ENCODE measurements around the gene PSMD14.
"Not testable (repeated sequence)": the region's sequence is repeated elsewhere in the genome, so short reads cannot be mapped to it uniquely, and the experiment has no call there.

PSMD14 gene

DNA sequence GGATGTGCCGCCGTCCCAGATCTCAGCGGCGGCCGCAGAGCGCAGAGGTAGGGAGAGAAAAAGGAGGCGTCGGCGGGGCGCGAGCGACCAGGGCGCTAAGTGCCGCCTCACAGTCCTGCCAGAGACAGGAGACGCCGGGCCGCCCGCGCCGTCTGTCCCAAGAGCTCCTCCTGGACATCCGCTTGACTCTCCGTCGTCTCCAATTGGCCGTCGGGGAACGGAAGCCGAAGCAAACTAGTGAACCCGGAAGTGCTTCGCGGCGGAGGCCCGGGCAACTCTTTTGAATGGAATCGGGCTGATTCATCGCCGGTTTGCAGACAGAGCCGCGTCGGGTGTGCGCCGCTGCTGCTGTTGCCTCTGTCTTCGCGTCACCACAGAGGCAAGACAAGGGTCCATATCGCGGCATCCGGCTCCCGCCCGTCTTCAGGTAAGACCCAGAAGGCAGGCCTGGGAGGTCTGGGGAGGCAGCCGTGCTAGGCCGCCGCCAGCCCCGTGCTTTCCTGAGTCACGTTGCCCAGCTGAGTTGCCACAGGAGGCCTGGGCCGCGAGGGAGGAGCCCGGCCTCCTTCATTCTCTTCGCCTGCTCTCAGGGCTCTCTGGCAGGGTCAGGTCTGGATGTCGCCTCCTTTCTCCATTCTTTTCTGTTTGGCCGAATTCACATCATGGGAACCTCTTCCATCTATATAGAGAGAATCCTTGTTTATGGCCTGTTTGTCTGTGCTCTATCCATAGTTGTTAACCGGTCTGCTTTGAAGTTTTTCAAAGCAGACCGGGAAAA is at the start of gene PSMD14:
Gene PSMD14 (plus strand): TSS at position 248 of the 778 bp plus-strand sequence. CDS start 10,401 bp downstream, outside the sequence.
- ATAC-seq = peak; percentile 97

DNA sequence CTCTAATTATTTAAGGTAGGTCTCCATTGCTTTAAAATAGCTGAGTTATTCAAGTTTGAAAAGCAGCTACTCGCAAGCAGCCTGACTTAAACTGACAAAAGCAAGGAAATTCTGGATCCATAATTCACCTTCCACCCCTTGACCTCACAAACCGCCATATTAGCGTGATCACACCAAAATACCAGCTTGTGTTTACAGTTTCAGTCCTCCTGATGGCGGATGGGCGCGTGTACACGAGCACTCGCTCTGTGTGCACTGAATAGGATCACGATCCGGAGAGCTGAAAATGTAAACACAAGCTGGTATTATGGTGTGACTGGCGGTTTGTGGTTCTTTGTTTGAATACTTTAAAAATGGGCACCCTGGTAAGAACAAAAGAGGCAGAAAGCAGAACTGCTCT is 42.4 kb upstream of the PSMD14 start:
- DNase-seq (no peak), ATAC-seq (no peak)

More for the DNA sequence above, at the start of gene PSMD14:
- peak; percentile 88 for DNase-seq

DNA sequence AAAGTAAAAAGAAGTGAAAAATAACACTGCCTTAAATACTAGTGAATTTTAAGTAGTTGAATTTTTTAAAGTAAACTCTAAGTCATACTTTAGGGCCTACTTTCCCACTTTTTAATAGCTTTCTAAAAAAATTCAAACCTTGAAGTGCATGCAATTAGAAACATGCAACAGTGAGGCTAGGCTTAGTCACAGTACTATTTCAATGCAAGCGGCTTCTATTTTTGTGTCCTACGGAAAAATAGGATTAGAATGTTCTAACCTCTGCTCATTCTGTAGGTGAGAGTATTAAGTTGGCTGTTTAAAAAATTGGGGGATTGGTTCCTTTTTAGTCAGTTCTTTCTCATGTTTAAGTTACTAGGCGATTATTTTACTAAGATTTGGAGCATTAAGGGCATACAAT is 39.1 kb upstream of the PSMD14 start:
- DNase-seq = no peak

DNA sequence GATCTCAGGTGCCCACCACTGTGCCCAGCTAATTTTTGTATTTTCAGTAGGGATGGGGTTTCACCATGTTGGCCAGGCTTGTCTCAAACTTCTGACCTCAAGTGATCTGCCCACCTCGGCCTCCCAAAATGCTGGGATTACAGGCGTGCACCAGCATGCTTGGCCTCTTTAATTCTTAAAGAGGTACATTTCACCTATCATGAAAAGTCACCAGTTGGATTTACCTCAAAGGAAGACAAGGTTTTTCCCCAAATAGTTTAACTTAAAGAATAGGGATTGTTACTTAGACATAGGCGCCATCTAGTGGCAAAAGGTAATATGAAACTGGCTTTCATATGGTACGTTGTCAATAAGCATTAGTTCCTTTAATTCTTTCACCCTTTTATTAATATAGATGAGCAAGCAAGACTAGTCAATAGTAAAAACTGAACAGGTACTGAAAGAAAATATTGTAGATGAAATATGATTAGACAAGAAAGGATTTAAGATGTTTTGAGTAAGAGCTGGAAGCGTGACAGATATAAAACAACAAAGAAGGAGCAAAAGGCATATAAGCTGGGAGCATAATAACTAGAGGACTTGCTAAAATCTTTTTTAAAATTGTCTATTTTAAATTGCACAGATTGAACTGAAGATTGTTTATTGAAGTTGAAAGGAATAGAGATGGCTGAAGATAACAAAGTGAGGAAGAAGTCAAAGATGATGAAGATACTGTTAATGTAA is 35.0 kb upstream of the PSMD14 start:
- DNase-seq = no peak

More for the DNA sequence above, 39.1 kb upstream of the PSMD14 start:
- ATAC-seq = no peak

DNA sequence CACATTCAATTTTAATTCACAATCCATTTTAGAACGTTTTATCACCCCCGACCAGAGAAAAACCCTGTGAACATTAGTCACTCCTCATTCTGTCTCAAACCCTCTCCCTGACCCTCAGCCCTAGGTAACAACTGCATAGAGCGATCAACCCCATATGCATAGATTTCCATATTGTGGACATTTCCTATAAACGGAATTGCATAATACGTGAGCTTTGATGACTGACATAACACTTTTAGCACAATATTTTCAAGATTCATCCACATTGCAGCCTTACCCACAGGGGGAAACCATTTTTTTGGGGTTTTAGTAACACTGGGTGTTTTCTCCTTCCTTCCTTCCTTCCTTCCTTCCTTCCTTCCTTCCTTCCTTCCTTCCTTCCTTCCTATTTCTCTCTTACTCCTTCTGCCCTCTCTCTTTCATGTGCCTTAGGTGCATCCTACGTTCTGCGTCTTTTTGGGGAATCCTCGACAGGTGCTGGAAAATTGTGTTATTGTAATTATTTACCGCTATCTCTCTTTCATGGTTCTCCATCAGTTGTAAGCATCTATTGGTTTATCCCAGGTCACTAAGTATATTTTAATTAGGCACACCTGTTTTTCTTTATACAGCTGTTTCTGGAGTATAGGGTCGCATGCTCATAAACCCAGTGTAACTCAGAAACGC is 29.5 kb upstream of the PSMD14 start:
- not testable (repeated sequence) for DNase-seq, ATAC-seq

More for the DNA sequence above, 35.0 kb upstream of the PSMD14 start:
- ATAC-seq = peak; percentile 61

DNA sequence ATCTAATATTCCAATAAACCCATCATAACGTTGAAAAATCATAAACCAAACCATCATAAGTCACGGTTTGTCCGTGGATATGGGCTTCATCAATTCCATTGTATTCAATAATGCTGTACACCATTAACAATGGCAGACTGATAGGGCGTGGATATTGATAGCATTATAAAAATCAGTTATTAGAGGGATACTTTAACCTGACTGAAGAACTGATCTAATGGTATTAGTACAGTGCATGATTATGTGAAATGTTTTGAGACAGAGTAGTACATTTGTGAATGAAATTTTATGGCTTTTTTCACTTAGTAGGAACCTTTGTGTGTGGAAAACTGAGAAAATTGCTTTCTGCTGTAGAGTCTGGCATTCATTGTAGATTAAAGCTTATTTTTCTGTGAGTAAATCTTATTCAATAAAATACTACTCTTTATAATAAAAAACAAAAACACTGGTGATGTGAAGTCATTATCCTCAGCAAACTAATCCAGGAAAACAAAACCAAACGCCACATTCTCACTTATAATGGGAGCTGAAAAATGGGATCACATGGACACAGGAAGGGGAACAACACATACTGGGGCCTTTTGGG is 28.9 kb upstream of the PSMD14 start:
- ATAC-seq, DNase-seq: not testable (repeated sequence)

DNA sequence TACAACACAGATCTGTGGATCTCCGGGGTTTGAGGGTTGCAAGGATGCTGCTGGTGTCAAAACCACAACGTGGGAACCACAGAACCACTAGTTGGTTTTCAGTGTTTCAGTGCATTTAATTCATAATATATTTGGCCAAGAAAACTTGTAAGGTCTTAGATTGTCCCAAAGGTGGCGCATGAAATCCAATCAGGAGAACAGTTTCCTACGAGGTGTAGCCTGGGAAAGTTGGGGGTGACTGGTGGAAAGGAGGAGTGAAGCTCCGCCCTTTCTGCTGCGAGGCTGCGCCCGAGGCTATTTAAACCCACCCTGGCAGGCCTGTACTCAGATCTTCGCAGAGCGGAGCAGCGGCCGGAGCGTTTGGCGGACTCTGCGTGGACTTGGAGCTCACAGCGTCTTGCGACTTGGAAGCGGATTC is 27.3 kb upstream of the PSMD14 start:
- DNase-seq = peak; percentile 23
- not testable (repeated sequence) for ATAC-seq

DNA sequence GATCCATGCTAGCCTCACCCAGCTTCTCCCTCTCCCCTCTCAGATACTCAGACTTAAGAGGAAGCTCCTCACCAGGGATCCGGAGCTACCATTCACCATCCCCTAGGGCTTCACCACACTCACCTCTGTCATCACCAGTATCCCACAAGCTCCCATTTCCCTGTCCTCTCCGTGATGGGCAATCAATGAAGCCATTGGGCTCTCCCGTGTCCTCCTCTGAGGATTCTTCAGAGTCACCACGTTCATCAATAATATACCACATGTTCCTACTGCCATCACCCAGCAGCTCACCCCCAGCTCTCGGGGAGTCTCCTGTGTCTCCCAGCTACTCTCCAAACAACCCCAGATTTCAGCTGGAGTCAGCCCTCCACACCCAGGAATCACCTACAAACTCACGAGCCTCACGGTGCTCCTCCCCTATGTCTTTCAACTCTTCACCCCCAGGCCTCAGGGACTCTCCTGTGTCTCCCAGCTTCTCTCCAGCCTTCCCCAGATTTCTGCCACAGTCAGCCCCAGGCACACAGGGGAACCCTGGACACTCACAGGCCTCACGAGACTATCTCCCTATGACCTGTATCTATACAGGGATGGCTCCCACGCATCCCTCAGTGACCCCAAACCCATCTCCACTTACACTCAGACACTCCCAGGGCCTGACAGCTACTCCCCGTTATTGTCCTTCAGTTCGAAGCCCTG is 26.5 kb upstream of the PSMD14 start:
- ATAC-seq, DNase-seq: not testable (repeated sequence)

DNA sequence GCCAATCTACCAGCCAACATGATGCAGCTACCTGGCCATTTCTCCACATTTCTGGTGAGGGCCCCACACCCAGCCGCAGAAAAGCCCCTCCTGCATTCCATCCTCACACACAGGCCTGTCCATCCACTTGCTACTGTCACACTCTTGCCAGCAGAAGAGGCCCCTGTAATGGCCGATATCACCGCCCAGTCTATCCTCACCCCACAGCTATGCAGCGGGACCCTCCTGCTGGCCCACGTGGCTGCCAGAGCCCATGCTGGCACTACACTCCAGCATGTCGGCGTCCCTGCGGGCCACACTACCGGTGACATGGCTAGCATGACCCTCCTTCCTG is 25.9 kb upstream of the PSMD14 start:
- ATAC-seq, DNase-seq: not testable (repeated sequence)

DNA sequence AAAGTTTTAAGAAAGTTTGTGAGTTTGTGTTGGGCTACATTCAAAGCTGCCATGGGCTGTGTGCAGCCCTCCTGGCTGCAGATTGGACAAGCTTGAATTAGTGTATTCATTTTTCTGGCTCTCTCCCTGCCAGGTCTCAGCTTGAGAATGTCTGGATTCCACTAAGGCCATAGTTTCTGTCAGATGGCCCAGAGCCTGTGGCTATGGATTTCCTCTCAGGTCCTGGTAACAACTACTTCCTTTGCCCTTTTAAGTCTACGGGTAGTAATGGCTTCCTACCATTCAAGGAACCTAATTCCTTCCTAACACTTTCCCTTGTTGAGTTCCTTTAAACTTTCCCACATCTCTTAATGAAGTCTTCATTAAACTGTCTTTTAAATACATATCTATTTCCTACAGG is 24.3 kb upstream of the PSMD14 start:
- no peak for ATAC-seq
- DNase-seq = no peak

DNA sequence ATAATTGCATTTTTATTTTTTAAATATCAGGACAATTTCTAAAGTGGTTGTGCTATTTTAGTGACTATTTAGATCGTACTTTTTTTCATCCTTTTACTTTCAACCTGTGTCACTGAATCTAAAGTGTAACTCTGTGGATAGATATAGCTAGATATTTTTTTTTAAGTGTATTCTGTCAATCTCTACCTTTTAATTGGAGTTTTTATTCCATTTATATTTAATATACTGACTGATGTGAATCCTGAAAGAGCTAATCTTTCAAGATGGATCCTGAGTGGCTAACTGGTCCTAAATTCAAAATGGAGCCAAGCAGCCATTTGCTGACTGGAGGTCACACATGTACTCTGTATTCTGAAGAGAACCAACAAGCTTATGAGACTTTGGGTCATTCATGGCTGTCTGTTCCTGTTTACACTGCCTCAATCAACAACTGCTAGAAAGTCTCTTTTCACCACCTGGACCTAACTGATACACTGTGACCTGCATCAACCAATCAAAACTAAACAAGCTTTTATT is 4.6 kb upstream of the PSMD14 start:
- ATAC-seq = no peak
- DNase-seq = no peak

DNA sequence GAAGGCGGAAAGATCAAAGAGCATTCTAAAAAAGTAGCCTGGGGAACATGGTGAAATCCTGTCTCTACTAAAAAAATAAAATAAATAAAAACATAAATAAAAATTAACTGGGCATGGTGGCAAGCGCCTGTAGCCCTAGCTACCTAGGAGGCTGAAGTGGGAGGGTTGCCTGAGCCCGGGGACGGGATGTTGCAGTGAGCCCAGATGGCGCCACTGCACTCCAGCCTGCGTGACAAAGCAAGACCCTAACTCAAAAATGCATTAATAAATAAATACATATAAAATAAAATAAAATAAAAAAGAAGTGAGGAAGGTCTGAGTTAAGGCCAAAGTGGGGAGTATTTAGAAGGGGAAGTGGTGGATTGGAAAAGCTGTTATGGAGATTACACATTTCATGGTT is 1.3 kb upstream of the PSMD14 start:
- ATAC-seq (no peak), DNase-seq (no peak)

DNA sequence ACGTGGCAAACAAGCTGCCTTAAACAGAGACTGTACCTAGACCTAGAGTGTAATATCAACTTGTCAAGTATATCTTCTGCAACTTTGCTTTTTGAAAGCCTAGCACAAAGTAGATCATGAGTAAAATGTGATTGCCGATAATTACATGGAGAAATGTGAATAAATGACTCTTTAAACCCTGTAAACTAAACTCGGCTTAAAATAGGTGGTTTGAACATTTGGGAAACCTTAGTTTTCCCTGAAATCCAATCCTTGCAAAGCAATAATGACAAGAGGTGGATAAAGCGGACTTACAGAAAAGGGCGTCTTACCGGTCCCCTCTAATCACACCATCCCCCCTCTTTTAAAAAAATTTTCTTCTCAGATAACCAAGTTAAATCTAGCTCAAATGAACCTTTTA is 549 bp upstream of the PSMD14 start:
- no peak for DNase-seq
- ATAC-seq = no peak

DNA sequence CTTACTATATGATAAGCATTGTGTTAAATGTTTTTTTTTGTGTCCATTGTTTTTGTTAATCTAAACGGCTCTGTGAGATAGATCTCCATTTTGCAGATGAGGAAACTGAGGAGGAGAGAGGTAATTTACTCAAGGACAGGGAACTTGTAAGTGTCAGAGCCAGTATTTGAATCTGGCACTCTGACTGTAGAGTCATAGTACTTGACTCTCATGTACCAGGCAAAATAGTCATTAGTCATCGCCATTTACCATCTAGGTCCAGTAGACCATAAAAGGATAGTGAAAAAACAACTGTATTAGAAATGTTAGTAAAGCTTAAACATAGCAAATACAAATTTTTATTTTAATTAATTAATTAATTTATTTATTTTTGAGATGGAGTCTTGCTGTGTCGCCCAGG is 4.8 kb downstream of the PSMD14 start:
- no peak for DNase-seq

DNA sequence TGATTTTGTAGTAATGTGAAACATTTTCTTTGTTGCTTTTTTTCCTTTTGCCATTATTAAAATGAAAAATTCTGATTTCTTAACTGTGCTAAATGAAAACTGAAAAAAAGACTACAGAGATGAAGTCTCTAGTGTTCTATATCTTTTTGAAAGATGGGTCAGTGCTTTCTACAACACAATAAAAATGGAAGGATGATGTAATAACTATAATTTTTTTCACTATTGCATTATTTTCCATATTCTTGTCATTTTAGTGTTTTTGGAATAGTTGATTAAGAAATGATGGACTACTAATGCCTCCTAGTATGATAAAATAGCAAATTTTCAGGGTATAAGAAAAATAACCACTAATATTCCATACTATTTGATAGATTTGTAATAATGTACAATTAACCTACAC is 7.2 kb downstream of the PSMD14 start:
- no peak for DNase-seq
- ATAC-seq = no peak

More for the DNA sequence above, 4.8 kb downstream of the PSMD14 start:
- ATAC-seq = no peak

DNA sequence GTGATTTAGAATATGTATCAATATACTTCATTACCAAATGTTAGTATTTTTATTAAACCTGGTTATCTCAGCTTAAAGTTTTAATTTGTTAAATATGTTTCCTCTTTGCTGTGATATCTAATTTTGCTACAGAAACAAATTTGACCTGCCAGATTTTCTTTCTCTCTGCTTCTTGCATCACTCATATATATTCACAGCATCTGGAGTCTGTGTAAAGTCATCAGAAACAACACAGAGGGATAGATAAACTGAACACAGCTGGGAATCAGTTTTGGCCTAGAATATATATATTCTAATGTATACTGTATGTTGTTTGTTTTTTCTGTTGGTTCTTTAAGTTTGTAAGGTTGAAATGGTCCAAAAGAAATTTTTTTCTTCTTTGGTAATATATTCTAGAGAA is 8.5 kb downstream of the PSMD14 start:
- ATAC-seq (no peak), DNase-seq (no peak)

DNA sequence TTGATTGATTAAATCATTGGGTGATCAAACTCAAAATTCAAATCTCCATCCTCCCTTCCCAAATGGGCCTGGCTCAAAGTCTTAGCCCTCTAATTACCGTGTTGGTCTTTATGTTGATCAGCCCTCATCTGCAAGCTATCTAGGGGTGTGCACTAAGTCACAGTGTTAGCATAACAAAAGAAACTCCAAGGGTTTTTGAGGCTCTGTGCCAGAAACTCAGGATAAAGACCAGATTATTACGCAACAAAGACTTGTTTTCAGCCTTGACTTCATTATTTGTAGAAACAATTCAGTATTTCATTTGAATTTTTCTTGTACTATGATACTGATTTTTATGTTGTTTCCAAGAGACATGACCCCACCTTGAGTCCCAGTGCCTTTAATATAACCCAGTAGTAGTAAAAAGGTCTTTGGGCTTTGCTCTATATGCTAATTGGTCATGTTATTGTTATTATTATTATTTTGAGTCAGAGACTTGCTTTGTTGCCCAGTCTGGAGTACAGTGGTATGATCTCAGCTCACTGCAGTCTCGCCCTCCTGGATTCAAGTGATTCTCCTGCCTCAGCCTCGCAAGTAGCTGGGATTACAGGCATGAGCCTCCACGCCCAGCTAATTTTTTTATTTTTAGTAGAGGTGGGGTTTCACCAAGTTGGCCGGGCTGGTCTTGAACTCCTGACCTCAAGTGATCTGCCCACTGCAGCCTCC is 13.9 kb downstream of the PSMD14 start:
- DNase-seq (no peak), ATAC-seq (no peak)

DNA sequence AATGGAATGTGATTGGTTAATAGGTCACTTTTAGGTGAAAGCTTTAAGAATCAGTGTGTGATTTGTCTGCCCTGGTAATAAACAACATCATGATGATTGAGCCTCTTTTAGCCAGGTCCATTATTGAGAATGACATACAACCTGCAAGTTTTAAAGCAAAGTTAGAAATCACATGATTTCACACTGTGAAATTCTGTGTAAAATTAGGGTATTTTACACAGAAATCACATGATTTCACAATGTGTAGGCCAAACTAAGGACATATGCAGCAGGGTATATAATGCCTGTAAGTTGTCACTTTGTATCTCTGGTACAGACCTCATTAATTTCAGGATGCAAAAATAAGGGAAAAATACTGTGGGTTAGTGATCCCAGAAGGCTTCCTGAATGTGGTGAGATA is 16.7 kb downstream of the PSMD14 start:
- ATAC-seq = no peak
- DNase-seq = no peak

DNA sequence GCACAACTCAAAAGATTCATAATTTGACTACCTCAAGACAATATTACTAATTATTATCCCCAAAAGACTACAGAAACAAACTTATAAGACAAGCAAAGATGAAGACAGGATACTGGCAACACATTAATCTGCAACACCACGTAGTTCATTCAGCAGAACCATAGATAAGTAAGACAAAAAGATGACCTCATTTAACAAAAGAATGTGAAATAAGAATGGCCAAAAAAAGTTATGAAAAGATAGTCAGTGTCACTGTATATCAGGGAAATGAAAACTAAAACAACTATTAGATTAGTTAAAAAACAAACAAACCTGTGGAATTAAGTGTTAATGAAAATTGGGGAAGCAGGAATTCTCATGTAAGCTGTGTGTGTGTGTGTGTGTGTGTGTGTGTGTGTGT is 19.4 kb downstream of the PSMD14 start:
- no peak for ATAC-seq
- DNase-seq = no peak

DNA sequence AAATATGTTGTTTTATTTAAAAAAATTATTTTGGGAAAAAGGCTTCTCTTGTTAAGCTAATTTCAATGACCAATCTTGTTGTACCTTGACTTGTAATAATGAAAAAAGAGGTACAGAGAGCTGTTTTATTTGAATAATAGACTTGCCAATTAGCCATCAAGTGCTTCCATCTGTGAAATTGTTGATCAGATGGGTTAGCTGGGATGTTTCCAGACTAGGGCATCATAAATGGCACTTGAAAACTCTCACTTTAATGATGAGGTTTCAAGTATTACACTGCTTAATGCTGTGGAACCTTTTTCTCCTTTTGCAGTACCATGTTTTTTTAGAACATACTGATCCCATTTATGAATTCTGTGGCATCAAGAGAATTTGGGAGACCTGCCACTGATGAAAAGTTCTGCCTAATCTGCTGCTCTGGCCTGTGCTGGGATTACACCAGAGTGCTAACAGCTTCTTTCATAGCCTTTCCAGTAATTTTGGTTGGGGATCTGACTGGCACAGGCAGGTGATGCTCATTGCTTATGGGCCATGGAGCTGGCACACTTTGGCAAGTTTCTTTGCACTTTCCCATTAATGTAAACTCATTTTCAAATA is 24.2 kb downstream of the PSMD14 start:
- DNase-seq = no peak
- ATAC-seq = no peak

DNA sequence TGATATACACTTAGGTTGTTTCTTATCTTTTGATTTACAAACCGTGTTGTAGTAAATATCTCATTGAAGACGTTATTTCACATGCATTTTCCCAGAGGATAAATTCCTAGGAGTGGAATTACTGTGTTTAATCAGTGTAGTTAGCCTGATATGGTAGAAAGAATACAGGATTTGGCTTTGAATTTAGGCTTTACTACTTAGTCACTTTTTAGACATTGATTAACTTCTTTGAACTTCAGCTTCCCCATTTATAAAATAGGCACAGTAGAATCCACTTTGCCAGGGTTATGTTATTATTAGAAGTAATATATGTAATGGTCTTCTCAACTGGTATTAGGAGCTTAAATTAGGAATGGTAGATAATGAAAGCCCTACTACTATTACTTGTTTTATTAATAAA is 27.4 kb downstream of the PSMD14 start:
- DNase-seq (no peak), ATAC-seq (no peak)
